D721Med (cell line): ENCODE results near the gene GPR89A.
"Not testable (repeated sequence)": the region's sequence is repeated elsewhere in the genome, so short reads cannot be mapped to it uniquely, and the experiment has no call there.

Experiments
- DNase-seq: peaks from one replicate; pipeline ENCODE4 v3.0.0; 2011; ENCODE audit warnings: low spot score; ENCODE audit not compliant: insufficient read length
- FAIRE-seq: peaks from 2 replicates; lab custom pipeline; 2011; peaks lifted over from hg19 to GRCh38; lab: Jason Lieb, UNC
- TF ChIP-seq, protein P1 (sequence below): IDR thresholded peaks from 2 replicates; pipeline ENCODE4 v1.5.1; 2012; ENCODE audit warnings: mild to moderate bottlenecking, control low read depth; ENCODE audit not compliant: insufficient read depth; ENCODE audit errors: missing control alignments

The GPR89A gene

DNA sequence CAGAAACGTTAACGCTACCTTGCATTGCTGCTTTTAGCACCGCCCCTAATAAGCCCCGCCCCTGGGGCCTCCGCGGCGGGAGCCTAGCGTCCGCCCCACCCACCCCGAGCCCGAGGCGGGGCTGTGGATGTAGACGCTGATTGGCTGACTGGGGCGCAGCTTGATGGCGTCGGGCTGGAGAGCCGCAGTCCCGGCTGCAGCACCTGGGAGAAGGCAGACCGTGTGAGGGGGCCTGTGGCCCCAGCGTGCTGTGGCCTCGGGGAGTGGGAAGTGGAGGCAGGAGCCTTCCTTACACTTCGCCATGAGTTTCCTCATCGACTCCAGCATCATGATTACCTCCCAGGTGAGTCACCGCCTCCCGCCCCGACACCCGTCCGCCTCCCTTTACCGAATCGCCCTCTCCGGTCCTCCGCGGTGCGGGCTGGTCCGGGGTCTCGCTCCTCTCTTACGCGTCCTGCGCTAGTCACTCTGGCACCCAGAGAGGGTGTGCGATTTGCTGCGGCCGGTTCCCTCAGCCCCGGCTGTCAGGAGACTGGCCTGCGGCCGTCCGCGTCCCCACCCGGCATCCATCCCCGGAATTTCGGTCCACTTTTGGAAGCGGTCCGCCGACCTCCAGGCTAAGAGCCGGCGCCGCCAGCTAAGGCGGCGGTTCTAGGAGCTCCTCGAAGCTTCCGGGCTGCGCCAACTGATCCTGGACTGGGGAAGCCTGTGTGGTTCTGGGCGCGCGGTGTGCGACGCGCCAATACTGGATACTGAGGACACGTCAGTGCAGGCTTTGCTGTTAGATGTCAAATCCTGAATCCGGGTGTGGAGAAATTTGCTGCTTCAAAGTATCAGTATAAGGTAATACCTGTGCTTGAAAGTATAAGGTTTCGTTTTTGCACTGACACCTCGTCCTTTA is at the start of gene GPR89A:
Gene GPR89A (plus strand): TSS at position 156 of the 901 bp plus-strand sequence. CDS start 146 bp downstream, at position 302.
- DNase-seq: peak; percentile 53

DNA sequence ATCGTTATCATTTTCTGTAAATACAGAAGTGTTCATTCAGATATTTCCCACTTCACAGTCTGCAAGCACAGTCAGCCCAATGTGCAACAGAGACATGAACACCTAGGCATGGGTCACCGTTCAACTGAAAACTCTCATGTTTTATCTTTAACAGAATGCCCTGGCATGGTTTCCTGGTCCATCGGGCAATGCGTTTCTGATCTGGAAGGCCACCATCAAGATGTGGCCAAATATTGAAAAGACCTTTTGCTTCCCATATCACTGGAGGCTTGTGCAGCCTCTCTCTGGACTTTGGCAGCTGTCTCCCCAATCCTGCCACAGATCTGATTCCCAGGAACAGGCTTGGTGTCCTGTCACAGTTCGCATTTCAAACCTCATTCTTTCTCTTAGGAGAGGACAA is 21.0 kb upstream of the GPR89A start:
- FAIRE-seq, DNase-seq: not testable (repeated sequence)

More for the DNA sequence above, at the start of gene GPR89A:
- not testable (repeated sequence) for FAIRE-seq

DNA sequence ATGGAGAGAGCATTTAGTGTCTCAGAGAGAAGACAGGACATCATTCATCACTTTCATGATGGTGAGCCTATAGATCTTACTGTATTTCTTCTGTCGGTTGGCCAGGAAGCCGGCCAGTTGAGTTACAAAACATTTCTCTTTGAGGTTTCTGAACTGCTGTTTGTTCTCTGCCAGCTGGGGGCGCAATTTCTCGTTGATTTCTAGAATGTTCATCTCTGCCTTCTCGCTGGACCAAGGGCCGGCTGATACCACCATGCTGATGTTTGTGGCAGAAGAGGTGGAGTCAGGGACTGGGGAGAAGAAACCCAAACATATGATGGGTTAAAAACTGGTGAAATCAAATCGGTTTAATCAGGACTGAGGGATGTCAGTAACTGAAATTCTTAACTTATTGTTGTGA is 17.0 kb upstream of the GPR89A start:
- TF ChIP-seq, protein P1, sequence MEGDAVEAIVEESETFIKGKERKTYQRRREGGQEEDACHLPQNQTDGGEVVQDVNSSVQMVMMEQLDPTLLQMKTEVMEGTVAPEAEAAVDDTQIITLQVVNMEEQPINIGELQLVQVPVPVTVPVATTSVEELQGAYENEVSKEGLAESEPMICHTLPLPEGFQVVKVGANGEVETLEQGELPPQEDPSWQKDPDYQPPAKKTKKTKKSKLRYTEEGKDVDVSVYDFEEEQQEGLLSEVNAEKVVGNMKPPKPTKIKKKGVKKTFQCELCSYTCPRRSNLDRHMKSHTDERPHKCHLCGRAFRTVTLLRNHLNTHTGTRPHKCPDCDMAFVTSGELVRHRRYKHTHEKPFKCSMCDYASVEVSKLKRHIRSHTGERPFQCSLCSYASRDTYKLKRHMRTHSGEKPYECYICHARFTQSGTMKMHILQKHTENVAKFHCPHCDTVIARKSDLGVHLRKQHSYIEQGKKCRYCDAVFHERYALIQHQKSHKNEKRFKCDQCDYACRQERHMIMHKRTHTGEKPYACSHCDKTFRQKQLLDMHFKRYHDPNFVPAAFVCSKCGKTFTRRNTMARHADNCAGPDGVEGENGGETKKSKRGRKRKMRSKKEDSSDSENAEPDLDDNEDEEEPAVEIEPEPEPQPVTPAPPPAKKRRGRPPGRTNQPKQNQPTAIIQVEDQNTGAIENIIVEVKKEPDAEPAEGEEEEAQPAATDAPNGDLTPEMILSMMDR: peak; percentile 25
- DNase-seq, FAIRE-seq: not testable (repeated sequence)

DNA sequence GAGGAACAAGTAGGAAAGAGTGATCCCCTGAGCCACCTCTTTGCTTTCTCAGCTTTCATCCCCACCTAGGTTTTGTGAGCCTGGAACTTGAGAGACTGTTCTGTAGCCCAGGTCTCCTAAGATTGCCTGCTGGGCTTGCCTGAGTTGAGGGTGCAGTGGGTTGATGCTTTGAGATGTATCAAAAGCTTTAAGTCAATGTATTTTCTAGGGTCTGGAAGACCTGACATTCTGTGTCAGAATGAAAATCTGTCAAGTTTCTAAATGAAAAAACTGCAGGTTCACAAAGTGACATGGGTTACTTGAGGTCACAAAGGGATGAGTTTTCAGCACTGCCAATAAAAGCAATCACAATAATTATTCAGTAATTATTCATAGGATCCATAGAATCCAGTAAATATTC is 15.4 kb upstream of the GPR89A start:
- DNase-seq, FAIRE-seq: not testable (repeated sequence)

DNA sequence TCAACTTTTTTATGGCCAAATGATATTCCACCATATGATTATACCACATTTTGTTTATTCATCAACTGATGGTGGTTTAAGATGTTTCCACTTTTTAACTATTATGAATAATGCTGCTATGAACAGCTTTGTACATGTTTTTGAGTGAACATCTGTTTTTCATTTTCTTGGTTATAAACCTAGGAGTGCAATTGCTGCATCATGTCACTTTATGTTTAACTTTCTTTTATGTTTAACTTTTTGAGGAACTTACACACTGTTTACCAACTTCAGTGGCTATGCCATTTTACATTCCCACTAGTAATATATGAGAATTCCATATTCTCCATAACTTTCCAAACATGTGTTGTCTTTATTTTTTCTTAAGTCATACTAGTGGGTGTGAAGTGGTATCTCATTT is 12.4 kb upstream of the GPR89A start:
- DNase-seq, FAIRE-seq: not testable (repeated sequence)

DNA sequence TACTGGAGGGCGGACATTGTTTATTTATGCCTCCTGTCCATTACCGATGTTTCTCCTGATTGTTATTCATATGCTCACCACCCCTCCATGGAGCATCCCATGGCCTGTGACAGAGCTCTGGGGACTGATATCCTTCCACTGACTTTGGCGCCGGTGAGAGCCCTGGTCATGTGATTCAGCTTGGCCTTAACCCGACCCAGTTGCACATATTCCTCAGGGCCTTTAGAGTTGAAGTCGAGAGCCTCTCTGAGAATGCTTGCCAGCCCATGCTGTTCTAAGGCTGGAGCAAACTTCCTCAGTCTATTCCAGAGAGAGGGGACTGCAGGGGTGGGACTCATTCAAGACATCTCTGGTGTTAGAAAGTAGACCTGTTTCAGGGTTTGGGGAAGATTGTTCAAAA is 11.6 kb upstream of the GPR89A start:
- FAIRE-seq, DNase-seq: not testable (repeated sequence)

DNA sequence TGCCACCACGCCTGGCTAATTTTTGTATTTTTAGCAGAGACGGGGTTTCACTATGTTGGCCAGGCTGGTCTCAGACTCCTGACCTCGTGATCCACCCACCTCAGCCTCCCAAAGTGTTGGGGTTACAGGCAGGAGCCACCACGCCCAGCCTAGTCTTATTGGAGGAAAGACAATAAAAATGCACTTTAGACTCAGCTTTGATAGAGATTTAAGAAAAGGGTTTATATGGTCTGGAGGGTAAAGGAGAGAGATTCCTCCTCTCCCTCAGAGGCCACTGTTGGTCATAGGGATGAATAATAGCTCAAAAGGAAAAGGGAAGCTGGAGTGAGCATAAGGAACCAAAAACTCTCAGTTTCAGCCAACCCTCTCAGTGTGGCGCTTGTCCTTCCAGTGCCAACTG is 8.4 kb upstream of the GPR89A start:
- DNase-seq, FAIRE-seq: not testable (repeated sequence)

DNA sequence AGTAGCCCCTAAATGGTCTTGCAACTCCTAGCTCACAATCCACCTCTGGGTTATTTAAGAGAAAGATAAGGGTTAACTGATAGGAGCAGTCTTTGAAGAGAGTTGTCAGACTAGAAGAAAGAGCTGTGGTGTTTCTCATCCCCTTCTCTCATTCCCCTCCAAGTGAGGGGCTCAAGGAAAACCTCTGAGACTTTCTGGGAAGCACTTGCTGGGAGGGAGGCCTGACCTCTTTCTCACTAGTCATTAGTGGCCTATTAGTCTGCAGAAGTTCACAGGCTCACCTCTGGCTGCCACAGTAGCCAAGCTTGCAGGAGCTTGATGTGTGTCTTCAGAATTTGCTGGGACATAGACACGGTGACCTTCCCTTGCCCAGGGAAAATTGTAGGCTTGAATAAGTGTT is 6.2 kb upstream of the GPR89A start:
- TF ChIP-seq, protein P1: no peak
- no peak for FAIRE-seq
- DNase-seq: no peak

DNA sequence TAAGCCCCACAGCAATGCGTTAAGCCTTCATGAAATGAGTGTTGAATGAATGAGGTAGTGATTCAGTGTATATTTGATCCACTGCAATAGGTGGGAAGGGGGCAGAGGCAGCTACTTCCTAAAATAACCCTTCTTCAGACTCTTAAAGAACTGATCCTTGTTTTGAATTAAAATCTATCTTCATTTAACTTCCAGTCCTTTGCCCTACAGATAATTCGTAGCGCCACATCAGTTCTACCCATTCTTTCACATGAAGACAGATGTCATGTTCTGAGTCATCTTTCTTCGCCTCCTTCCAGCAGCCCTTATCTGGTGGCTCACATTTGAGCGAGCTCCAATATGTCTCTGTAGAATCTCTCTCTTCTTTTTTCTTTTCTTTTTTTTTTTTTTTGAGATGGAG is 948 bp upstream of the GPR89A start:
- FAIRE-seq, DNase-seq: not testable (repeated sequence)

DNA sequence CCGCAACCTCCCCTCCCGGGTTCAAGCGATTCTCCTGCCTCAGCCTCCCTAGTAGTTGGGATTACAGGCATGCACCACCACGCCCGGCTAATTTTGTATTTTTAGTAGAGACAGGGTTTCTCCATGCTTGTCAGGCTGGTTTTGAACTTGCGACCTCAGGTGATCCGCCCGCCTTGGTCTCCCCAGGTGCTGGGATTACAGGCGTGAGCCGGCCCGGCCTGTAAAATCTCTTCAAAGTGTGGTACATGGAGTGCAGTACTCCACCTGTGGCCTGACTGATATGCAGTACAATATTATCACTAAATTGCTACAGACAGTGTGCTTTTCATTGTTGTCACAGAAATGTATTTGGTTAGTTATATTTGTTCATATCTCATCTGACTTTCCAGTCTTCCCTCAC is 499 bp upstream of the GPR89A start:
- not testable (repeated sequence) for DNase-seq, FAIRE-seq

DNA sequence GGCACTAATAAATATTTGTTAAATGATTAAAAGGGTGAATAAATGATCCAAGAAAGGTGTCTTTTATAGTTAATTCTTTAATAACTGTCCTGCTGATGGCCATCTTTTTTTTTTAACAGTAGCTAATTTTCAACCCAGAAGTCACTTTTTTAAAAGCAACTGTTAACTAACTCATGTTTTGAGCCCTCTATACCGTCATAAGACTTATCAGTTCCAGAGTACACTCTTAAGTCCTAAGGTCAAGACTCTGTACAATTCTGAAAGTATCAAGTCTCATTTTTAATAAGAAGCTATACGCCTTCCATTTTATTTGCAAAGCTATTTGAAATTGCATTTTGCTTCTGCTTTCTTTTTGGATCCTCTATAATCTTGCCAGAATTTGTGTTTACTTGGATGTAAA is 3.0 kb downstream of the GPR89A start:
- FAIRE-seq, DNase-seq: not testable (repeated sequence)

DNA sequence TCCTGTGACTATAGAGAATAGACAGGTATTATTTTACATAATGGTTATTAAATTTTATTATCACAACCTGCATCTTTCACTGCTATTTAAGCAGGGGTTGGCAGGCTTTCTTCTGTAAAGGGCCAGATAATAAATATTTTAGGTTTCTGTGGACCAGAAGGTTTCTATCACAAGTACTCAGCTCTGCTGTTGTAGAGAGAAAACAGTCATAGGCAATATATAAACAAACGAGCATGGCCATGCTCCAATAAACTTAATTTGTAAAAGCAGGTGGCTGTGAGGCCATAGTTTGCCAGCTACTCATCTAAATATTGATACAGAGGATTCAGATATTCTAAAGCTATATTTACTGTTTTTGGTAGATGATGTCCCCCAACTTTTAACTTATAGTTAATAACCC is 12.3 kb downstream of the GPR89A start:
- DNase-seq, FAIRE-seq: not testable (repeated sequence)

DNA sequence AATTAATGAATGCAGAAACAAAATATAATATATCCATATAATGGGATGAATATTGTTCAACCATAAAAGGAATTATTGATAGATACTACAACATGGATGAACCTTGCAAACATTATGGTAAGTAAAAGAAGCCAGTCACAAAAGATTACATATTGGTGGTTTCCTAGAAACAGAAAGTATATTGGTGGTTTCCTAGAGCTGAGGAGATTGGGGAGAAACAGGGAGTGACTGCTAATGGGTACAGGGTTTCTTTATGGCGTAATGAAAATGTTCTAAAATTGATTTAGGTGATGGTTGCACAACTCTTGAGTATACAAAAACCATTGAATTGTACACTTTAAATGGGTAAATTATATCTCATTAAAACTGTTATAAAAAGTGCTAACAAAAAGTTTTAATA is 14.4 kb downstream of the GPR89A start:
- not testable (repeated sequence) for DNase-seq
- peak; percentile 21 for FAIRE-seq

DNA sequence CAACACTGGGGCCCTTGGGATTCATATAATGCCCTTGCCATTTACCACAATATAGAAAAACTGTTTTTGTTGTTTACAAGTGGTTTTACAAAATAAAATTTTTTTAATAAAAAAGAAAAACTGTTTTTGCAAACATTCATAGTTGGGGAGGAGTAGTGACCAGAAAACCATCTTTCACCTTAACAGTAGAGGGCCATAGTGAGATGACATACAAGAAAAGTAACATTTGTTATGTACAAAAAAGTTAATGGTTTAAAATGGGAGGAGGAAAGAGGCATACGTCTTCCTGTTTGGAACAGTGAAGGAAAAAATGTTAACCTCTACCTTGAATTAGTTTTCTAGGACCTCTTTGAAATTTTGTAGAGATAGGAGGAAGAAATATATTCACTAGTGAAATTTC is 28.4 kb downstream of the GPR89A start:
- DNase-seq, FAIRE-seq: not testable (repeated sequence)

DNA sequence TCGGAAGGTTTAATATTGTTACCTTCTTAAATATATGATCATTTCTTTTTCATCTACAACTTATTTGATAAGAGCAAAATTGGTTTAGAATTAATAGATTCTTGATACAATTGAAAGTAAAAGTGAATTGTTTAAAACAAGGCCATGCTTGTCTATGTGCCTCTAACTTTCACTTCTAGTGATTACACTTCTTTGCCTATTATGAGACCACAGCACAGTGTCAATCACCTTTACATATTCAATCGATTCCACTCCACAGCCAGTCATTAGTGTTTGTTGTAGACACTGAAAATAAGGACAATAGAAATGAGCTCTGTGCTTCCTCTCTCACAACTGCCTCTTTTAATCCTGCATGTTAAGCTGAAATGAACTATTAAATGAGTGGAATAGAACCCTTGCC is 34.1 kb downstream of the GPR89A start:
- not testable (repeated sequence) for DNase-seq, FAIRE-seq

DNA sequence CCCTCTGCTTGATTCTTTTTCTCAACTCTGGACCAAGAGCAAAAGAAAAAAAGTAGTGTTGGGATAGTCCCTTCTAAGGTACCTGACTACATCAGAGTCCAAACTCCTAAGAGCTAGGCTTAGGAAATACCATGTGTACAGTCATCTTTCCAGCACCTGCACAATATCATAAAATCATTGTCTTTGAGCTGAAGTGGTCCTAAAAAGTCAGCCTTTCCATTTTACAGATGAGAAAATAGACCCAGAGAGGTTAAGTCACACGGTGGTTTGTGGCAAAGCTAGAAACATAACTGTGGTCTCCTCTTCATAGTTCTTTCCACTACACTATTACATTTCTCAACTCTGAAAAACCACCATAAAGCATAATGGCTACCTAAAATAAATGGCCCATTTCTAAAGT is 36.2 kb downstream of the GPR89A start:
- not testable (repeated sequence) for FAIRE-seq, DNase-seq

DNA sequence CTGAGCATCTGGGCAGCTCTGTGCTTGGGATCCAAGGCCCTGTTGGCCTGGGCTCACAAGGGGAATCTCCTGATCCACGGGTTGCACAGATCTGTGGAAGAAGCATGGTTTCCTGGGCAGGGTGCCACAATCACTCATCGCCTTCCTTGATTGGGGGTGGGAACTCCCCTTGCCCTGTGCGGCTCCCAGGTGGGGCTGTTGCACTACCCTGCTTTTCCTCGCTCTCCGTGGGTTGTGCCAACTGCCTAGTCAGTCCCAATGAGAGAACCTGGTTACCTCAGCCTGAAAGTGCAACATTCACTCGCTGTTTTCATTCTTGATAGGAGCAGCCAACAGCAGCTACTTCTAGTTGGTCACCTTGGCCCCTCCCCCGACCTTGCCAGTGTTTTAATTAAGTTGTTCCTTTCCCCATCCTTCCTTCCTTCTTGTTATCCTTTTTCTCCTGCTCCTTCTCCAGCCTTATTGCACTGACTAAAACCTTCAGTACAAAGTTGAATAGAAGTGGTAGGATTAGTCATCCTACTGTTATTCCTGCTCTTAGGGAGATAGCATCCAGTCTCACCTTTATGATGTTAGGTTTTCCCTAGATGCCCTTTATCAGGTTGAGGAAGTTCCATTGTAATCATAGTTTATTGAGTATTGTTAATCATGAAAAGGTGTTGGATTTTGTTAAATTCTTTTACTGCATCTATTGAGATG is 48.6 kb downstream of the GPR89A start:
- not testable (repeated sequence) for FAIRE-seq, DNase-seq
